ENCODE data around the gene RHBDF1.

RHBDF1 gene

GRCh38 chr16:74051-74746, 1.8 kb upstream of the RHBDF1 start:
- no peak for DNase-seq

DNA sequence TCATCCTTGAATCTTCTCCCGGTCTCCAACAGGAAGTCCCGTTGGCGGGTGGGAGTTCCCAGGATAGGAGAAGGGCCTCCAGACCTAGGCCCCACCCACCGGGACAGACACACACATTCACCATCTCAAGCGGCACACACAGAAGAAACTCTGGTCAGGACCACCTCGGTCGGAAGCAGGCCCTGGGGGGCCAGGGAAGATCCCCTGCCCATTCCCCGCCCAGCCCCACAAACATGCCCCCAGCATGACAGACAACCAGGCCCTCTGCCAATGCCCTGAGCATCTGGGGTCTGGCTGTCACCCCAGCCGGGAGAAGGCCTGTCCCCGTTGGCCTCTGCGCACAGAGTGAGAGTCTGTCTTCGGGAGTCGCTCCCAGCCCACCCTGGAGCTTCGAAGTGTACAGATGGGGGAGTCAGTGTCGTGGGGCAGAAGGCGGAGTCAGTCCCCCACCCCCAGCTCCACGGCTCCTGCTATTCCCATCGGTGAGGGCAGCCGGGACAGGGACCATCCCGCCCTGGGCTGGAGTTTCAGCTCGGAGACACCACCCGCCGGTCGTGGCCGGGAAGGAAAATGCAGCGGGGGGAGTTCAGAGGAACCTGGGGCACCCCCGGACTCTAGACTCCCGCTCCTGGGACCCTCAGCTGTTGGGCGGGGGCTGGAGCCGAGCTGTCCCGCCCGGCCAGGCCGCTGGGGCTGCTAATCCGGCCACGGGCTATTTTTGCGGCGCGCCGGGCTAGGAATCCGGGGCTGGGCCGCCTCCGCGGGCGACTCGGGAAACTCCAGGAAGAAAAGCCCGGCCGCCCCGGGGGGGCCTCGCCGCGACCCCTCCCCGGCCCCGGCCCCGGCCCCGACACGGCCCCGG, 660 bp downstream of the RHBDF1 start:
- DNase-seq = peak; percentile 51

DNA sequence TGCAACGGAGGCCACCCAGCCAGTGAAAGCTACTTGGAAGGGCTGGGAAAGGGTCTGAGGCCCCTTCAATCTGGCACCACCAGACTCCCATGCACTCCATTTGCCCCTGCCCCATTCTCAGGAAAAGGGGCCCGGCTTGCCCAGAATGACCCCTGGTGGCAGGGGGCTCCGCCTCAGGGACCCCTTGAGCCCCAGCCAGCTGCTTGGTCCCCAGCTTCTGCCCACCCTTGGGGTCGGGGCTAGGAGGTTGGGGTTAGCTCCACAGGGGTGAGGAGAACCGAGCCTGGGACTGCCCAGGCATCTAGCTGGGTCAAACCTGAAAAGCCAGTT, 1.3 kb downstream of the RHBDF1 start:
- no peak for DNase-seq

- no peak for DNase-seq
Measured at GRCh38 chr16:69181-69580, 3.2 kb downstream of the RHBDF1 start.

GRCh38 chr16:67884-68789, 4.3 kb downstream of the RHBDF1 start:
- DNase-seq = no peak

- DNase-seq = peak; percentile 30
Measured at GRCh38 chr16:67183-67791, 5.1 kb downstream of the RHBDF1 start.

DNA sequence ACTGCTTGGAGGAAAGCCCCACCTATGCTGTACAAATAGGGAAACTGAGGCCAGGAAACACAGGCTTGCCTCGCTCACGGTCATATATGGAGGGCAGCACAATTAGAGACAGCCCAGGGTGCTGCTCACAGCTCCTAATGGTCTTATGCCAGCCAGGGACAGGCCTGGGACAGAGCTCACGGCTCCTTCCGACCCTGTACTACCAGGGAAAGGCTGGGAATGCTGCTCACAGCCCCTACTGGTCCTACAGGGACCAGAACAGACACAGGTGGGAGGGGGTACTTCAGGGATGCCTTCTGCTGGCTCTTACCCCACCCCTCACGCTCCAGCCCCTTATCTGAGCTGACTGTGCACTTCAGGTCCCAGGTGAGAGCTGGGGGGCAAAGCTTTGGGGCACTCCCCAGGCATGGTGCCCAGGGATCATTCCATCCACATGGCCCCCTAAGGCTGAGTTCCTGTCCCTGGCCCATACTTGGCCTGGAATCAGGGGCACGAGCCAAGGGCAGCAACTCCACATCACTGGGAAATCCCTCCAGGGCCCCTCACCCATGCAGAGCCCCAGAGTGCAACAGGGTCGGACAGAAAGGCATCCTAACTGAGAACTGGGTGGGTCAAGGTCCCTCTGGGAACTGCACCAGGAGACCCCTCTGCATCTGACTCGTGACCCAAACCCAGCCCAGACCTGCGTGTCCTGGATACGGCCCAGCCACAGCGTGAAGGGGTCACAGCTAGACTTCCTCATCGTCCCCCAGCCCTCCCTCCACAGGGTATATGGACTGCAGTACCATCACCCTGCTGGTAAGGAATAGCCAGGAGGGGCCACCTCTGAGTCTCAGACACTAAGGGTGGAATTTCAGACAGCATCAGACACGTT, 5.9 kb downstream of the RHBDF1 start:
- DNase-seq = no peak

GRCh38 chr16:65745-66144, 6.7 kb downstream of the RHBDF1 start:
- peak; percentile 64 for DNase-seq

DNA sequence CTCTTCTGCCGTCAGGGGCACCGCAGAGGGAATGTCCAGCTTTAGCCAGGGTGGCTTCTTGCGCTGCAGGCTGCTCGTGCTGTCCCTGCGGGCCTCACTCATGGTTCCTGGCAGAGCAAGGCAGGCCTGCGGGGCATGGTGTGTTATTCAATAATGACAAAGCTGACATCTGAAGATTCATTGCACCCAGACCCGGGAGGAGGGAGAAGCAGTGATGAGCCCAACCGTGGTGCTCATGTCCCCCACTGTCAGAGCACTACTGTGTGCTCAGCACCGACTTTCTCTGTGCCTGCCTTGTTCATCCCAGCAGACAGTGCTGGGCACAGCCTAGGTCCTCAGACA, 7.5 kb downstream of the RHBDF1 start:
- no peak for DNase-seq

- DNase-seq = peak; percentile 82
Measured at GRCh38 chr16:63998-64913, 8.2 kb downstream of the RHBDF1 start.

- no peak for DNase-seq
Measured at GRCh38 chr16:63466-63865, 9.0 kb downstream of the RHBDF1 start.

- DNase-seq = no peak
Measured at GRCh38 chr16:62968-63391, 9.5 kb downstream of the RHBDF1 start.

DNA sequence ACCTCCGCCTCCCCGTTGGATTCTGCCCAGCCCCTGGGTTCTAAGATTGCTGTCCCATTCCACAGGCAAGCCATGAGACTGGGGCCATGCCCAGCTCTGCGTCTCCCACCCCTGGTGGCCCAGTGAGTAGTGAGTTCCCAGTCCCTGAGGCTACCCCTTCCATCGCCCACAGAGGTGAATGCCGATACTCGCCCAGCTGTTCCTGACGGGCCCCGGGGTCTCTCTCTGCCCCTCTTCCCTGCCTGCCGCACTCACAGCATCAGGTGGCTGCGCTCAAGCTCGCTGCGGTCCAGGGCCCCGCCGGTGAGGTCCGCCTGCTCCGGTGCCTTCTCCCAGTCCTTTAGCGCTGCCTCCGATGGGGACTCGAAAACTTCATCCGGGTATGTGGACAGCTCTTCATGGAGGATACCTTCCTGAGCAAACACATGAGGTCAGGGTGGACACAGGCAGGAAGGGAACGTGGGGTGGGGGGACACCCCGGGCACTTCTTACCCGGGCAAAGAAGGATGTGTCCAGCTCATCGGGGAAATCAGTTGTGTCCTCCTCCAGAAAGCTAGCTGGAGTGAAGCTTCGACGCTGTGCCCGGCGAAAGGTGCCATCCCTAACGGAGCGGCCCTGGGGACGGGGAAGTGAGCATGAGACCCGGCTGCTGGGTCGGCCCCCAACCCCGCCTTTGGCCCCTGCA, 10.0 kb downstream of the RHBDF1 start:
- DNase-seq = no peak

DNA sequence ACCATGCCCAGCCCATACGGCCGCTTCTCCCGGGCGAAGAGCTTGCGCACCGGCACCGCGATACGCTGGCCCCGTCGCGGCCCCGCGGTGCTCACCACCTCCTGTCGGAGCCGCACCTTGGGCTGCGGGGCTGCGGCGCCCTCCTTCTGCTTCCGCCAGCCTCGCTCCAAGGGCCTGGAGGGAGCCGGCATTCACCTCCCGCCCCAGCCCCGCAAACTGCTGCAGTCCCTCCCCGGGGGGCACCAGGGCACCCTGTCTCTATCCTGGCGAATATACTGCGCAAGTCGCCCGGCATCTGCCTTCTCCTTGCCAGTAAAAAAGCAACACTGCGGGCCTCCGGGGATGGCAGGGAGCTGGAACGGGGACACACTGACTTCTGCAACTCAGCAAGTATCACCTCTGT, 10.6 kb downstream of the RHBDF1 start:
- no peak for DNase-seq

DNA sequence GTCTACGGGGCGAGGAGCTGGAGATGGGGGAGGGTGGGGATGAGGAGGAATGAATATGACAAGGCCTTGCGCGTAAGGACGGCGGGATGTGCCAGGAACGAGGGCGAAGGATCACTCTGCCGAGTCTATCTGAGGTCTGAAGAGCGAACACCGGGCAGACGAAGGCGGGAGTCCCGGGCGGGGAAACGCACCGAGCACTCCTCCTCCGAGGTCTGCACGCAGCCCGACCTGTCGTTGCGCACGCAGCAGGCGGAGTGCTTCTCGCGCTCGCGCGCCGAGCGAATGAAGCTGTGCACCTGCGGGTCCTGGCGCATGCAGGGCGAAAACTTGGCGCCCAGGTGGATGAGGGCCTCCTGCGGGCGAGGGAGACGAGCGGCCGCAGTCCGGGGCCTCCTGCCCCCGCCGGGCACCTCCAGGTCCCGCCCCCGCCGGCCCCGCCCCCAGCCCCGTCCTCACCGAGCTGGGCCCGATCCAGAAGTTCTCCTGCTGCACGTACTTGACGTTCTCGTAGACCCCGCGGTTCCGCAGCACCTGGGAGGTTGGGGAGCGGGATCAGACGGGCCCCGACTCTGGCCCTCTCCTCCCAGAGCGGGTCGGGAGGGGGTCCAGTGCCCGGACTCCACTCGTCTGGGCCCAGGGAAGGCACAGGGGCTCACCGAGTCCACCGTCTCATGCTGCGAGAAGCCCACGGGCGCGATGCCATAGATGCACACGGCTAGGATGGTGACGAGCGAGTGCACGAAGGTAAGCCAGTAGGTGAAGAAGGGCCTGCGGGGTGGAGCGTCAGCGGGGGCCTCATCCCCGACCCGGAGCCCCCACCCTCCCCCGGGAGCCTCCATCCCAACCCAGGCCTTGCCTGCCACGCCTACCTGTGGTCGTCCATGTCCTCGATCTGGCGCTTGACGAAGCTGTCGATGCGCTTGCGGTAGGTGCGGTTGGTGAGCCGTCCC, 11.2 kb downstream of the RHBDF1 start:
- DNase-seq = no peak

DNA sequence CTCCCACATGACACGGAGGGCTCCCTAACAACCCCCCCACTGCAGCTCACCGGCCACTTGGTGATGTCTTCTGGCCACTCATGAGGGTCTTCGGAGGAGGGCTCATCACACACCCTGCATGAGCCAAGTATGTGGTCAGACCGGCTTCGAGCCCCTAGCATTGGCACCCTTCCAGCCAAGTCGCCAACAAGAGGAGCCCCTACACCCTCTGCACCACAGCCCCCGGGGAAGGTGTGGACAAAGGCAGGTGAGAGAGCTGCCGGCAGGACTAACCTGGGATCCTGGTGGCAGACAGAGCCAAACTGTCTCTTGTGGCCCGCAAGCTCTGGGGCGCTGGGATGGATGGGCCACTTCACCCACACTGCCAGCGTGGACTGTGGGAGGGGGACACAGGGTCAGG, 12.3 kb downstream of the RHBDF1 start:
- DNase-seq = no peak

DNA sequence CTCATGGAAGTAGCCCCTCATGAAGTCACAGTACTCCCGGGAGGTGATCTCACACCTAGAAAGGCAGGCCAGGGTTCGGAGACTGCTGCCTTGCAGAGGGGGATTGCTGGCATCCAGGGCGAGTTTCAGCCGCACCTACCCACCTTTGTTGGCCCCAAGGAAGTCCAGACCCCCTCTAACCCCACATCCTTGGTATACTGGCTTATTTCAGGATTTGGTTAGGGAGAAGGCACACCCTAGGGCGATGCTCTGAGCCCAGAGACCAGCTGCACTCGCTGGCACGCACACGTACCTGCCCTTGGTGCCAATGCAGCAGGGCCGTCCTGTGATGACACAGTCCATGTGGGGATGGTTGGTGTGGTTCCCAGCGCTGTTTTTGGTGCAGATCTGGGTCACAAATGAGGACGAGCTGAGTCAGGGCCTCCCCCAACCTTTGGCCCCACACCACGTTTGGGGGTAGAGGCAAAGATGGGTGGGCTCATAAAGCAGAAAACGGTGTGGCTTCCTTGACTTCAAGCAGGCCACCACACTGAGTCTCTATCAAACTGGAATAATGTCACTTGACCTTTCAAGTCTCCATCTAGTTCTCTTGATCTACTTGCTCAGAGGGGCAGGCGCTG, 12.9 kb downstream of the RHBDF1 start:
- no peak for DNase-seq

Data from NCI-H2029 (cell line).